ENCODE results near the gene ATP5PO. TPM values are rescaled to one million over a fixed set of nuclear protein-coding genes. Genes with fewer than 3 reads are reported as not detected.
"Not testable (repeated sequence)": the region's sequence is repeated elsewhere in the genome, so short reads cannot be mapped to it uniquely, and the experiment has no call there.

The ATP5PO gene
- total RNA-seq, 1 donor from 2014 or later = 172 TPM

GRCh38 chr21:33940881-33941245 is 25.3 kb upstream of the ATP5PO start:
- DNase-seq (ENCODE audit: low read depth in 2 of 2) = peak; percentile 21 to 79

- peak; percentile 14 to 51 for DNase-seq (ENCODE audit: low read depth in 2 of 2)
Observed at GRCh38 chr21:33940164-33940880, 24.7 kb upstream of the ATP5PO start.

GRCh38 chr21:33939226-33939625 is 23.6 kb upstream of the ATP5PO start:
- no peak for DNase-seq (ENCODE audit: low read depth in 2 of 2)

- DNase-seq (ENCODE audit: low read depth in 2 of 2) = no peak
Observed at GRCh38 chr21:33938381-33938780, 22.8 kb upstream of the ATP5PO start.

- no peak for DNase-seq (ENCODE audit: low read depth in 2 of 2)
Observed at GRCh38 chr21:33937931-33938339, 22.3 kb upstream of the ATP5PO start.

GRCh38 chr21:33937146-33937545 is 21.5 kb upstream of the ATP5PO start:
- no peak for DNase-seq (ENCODE audit: low read depth in 2 of 2)

- no peak for DNase-seq (ENCODE audit: low read depth in 2 of 2)
Observed at GRCh38 chr21:33936301-33937038, 20.9 kb upstream of the ATP5PO start.

GRCh38 chr21:33932731-33933130 is 17.1 kb upstream of the ATP5PO start:
- no peak for DNase-seq (ENCODE audit: low read depth in 2 of 2)

- peak; percentile 50 to 55 for DNase-seq (ENCODE audit: low read depth in 2 of 2)
Observed at GRCh38 chr21:33931799-33932390, 16.3 kb upstream of the ATP5PO start.

- peak in 1 of 2 donors; percentile 40 for DNase-seq (ENCODE audit: low read depth in 2 of 2)
Observed at GRCh38 chr21:33931052-33931798, 15.6 kb upstream of the ATP5PO start.

GRCh38 chr21:33926248-33926647 is 10.6 kb upstream of the ATP5PO start:
- DNase-seq (ENCODE audit: low read depth in 2 of 2) = not testable (repeated sequence)

GRCh38 chr21:33924766-33925100 is 9.1 kb upstream of the ATP5PO start:
- DNase-seq (ENCODE audit: low read depth in 2 of 2) = no peak

- DNase-seq (ENCODE audit: low read depth in 2 of 2) = peak; percentile 77 to 88
Observed at GRCh38 chr21:33924079-33924765, 8.6 kb upstream of the ATP5PO start.

GRCh38 chr21:33917421-33917820 is 1.8 kb upstream of the ATP5PO start:
- no peak for DNase-seq (ENCODE audit: low read depth in 2 of 2)

- no peak for DNase-seq (ENCODE audit: low read depth in 2 of 2)
Observed at GRCh38 chr21:33916200-33916567, 580 bp upstream of the ATP5PO start.

- no peak for DNase-seq (ENCODE audit: low read depth in 2 of 2)
Observed at GRCh38 chr21:33914188-33914587, 1.4 kb downstream of the ATP5PO start.

- no peak for DNase-seq (ENCODE audit: low read depth in 2 of 2)
Observed at GRCh38 chr21:33909756-33910155, 5.8 kb downstream of the ATP5PO start.

GRCh38 chr21:33908760-33909159 is 6.8 kb downstream of the ATP5PO start:
- DNase-seq (ENCODE audit: low read depth in 2 of 2) = no peak

GRCh38 chr21:33904041-33904440 is 11.6 kb downstream of the ATP5PO start:
- DNase-seq (ENCODE audit: low read depth in 2 of 2) = no peak

GRCh38 chr21:33902349-33902748 is 13.3 kb downstream of the ATP5PO start:
- no peak for DNase-seq (ENCODE audit: low read depth in 2 of 2)

All from lung microvascular endothelial cell (primary cell).